ENCODE data around the gene SQSTM1.

DNA sequence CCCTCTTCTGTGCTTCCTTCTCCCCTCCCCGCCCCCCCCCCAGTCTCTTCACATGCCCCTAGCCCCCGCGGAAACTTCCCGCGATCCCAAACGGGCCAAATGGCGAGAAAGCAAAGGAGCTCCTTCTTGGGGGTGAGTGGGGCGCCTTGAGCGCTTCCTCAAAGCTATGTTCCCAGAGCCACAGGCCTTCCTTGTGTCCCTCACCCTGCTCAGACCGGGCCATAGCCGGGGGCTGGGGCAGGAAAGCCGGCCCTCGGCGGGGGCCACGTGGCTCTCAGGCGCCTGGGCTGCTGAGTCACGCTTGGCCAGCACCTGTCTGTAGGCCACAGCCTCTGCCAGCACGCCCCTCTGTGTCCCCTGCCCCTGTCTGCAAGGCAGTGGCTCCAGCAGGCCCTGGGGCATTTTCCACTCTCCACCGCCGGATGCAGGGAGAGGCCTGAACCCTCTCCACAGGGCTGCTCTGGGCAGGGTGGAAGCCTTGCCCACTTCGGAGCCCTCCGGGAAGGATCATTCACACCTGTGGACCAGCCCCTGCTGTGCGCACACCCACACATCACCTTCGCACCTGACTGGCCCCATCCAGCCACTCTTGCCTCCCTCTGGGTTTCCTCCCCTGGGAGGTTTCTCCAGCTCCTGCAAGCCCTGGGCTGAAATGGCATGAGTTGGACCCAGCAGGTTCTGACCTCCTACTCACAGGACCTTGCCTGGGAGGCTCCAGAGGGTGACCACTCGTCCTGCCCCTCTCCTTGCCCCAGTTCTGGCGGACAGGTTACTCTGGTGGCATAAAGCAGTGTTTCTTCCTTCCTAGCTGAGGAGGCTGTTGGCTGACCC lies 1.2 kb upstream of the SQSTM1 start:
- TF ChIP-seq, protein P1, sequence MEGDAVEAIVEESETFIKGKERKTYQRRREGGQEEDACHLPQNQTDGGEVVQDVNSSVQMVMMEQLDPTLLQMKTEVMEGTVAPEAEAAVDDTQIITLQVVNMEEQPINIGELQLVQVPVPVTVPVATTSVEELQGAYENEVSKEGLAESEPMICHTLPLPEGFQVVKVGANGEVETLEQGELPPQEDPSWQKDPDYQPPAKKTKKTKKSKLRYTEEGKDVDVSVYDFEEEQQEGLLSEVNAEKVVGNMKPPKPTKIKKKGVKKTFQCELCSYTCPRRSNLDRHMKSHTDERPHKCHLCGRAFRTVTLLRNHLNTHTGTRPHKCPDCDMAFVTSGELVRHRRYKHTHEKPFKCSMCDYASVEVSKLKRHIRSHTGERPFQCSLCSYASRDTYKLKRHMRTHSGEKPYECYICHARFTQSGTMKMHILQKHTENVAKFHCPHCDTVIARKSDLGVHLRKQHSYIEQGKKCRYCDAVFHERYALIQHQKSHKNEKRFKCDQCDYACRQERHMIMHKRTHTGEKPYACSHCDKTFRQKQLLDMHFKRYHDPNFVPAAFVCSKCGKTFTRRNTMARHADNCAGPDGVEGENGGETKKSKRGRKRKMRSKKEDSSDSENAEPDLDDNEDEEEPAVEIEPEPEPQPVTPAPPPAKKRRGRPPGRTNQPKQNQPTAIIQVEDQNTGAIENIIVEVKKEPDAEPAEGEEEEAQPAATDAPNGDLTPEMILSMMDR (IDR thresholded peaks at IDR 0.05; ENCODE audit: poor library complexity) = no peak
- TF ChIP-seq EZH2phosphoT487 (IDR thresholded peaks at IDR 0.05; ENCODE audit: low read depth, severe bottlenecking, unreplicated experiment) = no peak

Measured in hepatocyte (in vitro differentiated cells).